ENCODE measurements around the gene TRAF1.

DNA sequence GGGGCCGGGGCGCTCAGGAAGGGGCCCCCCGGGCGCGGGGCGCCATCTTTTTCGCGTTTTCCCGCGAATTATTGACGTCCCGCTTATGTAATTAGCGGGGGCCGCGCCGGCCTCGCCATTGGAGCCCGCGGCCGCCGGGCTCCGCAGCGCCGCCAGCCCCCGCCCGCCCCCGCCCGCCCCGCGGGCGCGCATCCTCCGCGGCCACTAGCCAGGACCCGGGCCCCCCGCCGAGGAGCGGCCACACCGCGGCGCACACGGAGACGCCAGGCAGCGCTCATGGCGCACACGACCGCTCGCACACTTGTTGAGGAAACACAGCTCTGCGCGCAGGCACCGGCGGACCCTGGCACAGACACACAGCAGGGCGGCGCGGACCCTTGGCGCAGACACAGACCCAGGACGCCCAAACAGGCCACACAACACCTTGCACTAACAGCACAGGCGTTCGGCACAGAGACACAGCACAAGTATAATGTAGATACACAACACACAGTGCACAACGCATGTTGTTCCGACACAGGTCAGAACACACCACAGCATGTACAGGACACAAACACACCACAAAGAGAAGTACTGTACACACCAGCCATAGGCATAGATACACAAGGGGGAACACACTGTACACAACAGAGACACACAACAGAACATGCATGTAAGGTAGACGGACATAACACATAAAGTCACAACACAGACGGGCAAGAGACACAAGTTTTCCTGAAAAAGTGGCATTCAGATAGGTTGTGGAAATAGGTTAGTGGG, 49.1 kb downstream of the TRAF1 start:
- TF ChIP-seq, protein P1, sequence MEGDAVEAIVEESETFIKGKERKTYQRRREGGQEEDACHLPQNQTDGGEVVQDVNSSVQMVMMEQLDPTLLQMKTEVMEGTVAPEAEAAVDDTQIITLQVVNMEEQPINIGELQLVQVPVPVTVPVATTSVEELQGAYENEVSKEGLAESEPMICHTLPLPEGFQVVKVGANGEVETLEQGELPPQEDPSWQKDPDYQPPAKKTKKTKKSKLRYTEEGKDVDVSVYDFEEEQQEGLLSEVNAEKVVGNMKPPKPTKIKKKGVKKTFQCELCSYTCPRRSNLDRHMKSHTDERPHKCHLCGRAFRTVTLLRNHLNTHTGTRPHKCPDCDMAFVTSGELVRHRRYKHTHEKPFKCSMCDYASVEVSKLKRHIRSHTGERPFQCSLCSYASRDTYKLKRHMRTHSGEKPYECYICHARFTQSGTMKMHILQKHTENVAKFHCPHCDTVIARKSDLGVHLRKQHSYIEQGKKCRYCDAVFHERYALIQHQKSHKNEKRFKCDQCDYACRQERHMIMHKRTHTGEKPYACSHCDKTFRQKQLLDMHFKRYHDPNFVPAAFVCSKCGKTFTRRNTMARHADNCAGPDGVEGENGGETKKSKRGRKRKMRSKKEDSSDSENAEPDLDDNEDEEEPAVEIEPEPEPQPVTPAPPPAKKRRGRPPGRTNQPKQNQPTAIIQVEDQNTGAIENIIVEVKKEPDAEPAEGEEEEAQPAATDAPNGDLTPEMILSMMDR (IDR thresholded peaks at IDR 0.05) = no peak
- TF ChIP-seq POLR2A (IDR thresholded peaks at IDR 0.05) = peak; percentile 34
- TF ChIP-seq POLR2AphosphoS5 (IDR thresholded peaks at IDR 0.05) = peak in 1 of 3 donors; percentile 45
- TF ChIP-seq EP300 (IDR thresholded peaks at IDR 0.05; ENCODE audit: low read depth) = no peak
